Osteoblast (primary cell): ENCODE data around the gene NPC1. TPM values are rescaled to one million over a fixed set of nuclear protein-coding genes. Genes with fewer than 3 reads are reported as not detected.

Experiments
- DNase-seq: peaks from one replicate; pipeline ENCODE4 v3.0.0; 2011; ENCODE audit warnings: low spot score, mixed read lengths; ENCODE audit not compliant: insufficient read length; ENCODE audit errors: missing footprints
- H2AFZ ChIP-seq: 2 replicates; pipeline ENCODE4 v1.6.0; 2011; ENCODE audit warnings: mild to moderate bottlenecking, low read length
- H3K27ac ChIP-seq: 2 replicates; pipeline ENCODE4 v1.5.1; 2011; ENCODE audit warnings: mild to moderate bottlenecking, low read depth, low read length, moderate library complexity
- H3K27me3 ChIP-seq: 2 replicates; pipeline ENCODE4 v1.6.0; 2012; ENCODE audit warnings: mild to moderate bottlenecking, control low read depth, inconsistent platforms, low read length, moderate library complexity; ENCODE audit not compliant: insufficient read depth
- H3K36me3 ChIP-seq: 2 replicates; pipeline ENCODE4 v1.5.1; 2011; ENCODE audit warnings: mild to moderate bottlenecking, low read length, control low read depth, moderate library complexity; ENCODE audit not compliant: insufficient read depth
- H3K4me1 ChIP-seq: 2 replicates; pipeline ENCODE4 v1.5.1; 2011; ENCODE audit warnings: mild to moderate bottlenecking, low read length, control low read depth, moderate library complexity; ENCODE audit not compliant: insufficient read depth
- H3K4me2 ChIP-seq: 2 replicates; pipeline ENCODE4 v1.6.0; 2011; ENCODE audit warnings: mild to moderate bottlenecking, low read length; ENCODE audit not compliant: insufficient read depth
- H3K4me3 ChIP-seq: fragments of 200-600 bp; sonication (generic); 3 replicates; pipeline ENCODE4 v1.5.1; 2012; ENCODE audit warnings: mild to moderate bottlenecking, low read length, inconsistent platforms; ENCODE audit not compliant: insufficient read depth
- H3K79me2 ChIP-seq: 2 replicates; pipeline ENCODE4 v1.6.0; 2012; ENCODE audit warnings: mild to moderate bottlenecking, low read length, control low read depth, inconsistent platforms; ENCODE audit not compliant: insufficient read depth
- H3K9me3 ChIP-seq: 2 replicates; pipeline ENCODE4 v1.5.1; 2011; ENCODE audit warnings: low read depth, low read length, control low read depth
- H4K20me1 ChIP-seq: 2 replicates; pipeline ENCODE4 v1.6.0; 2012; ENCODE audit warnings: mild to moderate bottlenecking, low read length, control low read depth; ENCODE audit not compliant: insufficient read depth
- CTCF ChIP-seq: IDR thresholded peaks from 2 replicates; pipeline ENCODE4 v1.5.1; 2011; ENCODE audit warnings: mild to moderate bottlenecking, low read depth, low read length, moderate library complexity; ENCODE audit errors: extremely low read depth
- total RNA-seq: library from RNA; depleted of rRNA; stranded (reverse); fragments of >200 nt; gene quantifications from 2 replicates; pipeline ENCODE4 v1.2.3, GENCODE V29; 2012

Gene NPC1
- total RNA-seq, 1 donor: 136 TPM

GRCh38 chr18:23612434-23613090 is 26.3 kb upstream of the NPC1 start:
- H3K4me2 ChIP-seq: no peak overlapping the region

DNA sequence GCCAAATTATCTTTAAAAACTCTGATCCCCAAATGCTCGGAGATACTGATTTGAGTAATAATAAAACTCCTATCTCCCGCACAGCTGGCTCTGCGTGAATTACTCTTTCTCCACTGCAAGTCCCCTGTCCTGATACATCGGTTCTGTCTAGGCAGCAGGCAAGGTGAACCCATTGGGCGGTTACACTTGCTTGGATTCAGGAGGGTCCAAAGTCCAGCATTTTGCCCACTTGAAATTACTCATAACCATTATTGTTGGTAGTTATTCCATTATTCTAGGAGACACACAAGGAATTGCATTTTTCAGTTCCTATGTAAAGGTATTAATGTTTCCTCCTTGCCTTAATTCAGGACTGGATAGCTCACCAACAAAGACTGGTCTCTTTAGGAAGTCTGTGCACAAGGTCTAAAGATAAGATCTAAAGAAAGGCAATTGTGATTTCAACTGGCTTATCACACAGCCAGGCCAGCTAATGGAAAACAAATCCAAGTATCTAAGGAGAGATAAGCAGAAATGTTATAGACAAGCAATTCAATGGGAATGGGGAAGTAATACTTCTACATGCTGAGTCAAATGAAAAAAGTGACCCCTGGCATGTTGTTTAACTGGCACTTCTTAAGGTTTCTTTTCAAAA is 23.2 kb upstream of the NPC1 start:
- H3K9me3 ChIP-seq: no peaks in the 10 kb centered on the region
- no peaks in the 10 kb centered on the region for H4K20me1 ChIP-seq
- H3K27me3 ChIP-seq: no peaks in the 10 kb centered on the region
- TF ChIP-seq CTCF: no peak
- H3K79me2 ChIP-seq: no peaks in the 10 kb centered on the region
- H3K4me3 ChIP-seq: no peak overlapping the region
- H3K4me2 ChIP-seq: no peak overlapping the region
- no peak overlapping the region for H3K27ac ChIP-seq
- no peaks in the 10 kb centered on the region for H3K36me3 ChIP-seq
- H3K4me1 ChIP-seq: peaks cover 3% of the 10 kb centered on the region
- no peak for DNase-seq
- H2AFZ ChIP-seq: no peak overlapping the region

More at GRCh38 chr18:23612434-23613090, 26.3 kb upstream of the NPC1 start:
- H3K4me3 ChIP-seq: no peak overlapping the region
- H2AFZ ChIP-seq: no peak overlapping the region
- no peak overlapping the region for H3K27ac ChIP-seq
- H4K20me1 ChIP-seq: no peaks in the 10 kb centered on the region
- no peaks in the 10 kb centered on the region for H3K36me3 ChIP-seq
- H3K9me3 ChIP-seq: no peaks in the 10 kb centered on the region
- peaks cover 3% of the 10 kb centered on the region for H3K4me1 ChIP-seq
- H3K27me3 ChIP-seq: no peaks in the 10 kb centered on the region
- H3K79me2 ChIP-seq: no peaks in the 10 kb centered on the region
- no peak for DNase-seq
- TF ChIP-seq CTCF: no peak

GRCh38 chr18:23608211-23608610 is 21.9 kb upstream of the NPC1 start:
- no peak for DNase-seq
- no peak for TF ChIP-seq CTCF
- H3K27ac ChIP-seq: no peak overlapping the region

GRCh38 chr18:23605941-23606340 is 19.6 kb upstream of the NPC1 start:
- Histone ChIP-seq H2AFZ (no peak overlapping the region), H3K27ac (no peak overlapping the region), H3K4me1 (no peaks in the 10 kb centered on the region), H3K27me3 (no peaks in the 10 kb centered on the region), H3K9me3 (no peaks in the 10 kb centered on the region), H3K4me2 (no peak overlapping the region), H3K36me3 (no peaks in the 10 kb centered on the region), H4K20me1 (no peaks in the 10 kb centered on the region), H3K4me3 (no peak overlapping the region), H3K79me2 (no peaks in the 10 kb centered on the region)
- no peak for TF ChIP-seq CTCF
- no peak for DNase-seq

More at GRCh38 chr18:23608211-23608610, 21.9 kb upstream of the NPC1 start:
- Histone ChIP-seq H3K27me3 (no peaks in the 10 kb centered on the region), H3K36me3 (no peaks in the 10 kb centered on the region), H2AFZ (no peak overlapping the region), H3K4me1 (peaks cover 3% of the 10 kb centered on the region), H3K4me3 (no peak overlapping the region), H4K20me1 (no peaks in the 10 kb centered on the region), H3K79me2 (no peaks in the 10 kb centered on the region), H3K4me2 (no peak overlapping the region), H3K9me3 (no peaks in the 10 kb centered on the region)
